Measurements from ENCODE around the gene TAF7.
"Not testable (repeated sequence)": the region's sequence is repeated elsewhere in the genome, so short reads cannot be mapped to it uniquely, and the experiment has no call there.

Gene TAF7

DNA sequence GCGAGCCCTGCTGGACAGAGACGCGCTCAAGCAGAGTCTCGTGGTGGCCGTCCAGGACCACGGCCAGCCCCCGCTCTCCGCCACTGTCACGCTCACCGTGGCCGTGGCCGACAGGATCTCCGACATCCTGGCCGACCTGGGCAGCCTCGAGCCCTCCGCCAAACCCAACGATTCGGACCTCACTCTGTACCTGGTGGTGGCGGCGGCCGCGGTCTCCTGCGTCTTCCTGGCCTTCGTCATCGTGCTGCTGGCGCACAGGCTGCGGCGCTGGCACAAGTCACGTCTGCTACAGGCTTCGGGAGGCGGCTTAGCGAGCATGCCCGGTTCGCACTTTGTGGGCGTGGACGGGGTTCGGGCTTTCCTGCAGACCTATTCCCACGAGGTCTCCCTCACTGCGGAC lies 12.0 kb upstream of the TAF7 start:
- DNase-seq, result not testable (repeated sequence)

DNA sequence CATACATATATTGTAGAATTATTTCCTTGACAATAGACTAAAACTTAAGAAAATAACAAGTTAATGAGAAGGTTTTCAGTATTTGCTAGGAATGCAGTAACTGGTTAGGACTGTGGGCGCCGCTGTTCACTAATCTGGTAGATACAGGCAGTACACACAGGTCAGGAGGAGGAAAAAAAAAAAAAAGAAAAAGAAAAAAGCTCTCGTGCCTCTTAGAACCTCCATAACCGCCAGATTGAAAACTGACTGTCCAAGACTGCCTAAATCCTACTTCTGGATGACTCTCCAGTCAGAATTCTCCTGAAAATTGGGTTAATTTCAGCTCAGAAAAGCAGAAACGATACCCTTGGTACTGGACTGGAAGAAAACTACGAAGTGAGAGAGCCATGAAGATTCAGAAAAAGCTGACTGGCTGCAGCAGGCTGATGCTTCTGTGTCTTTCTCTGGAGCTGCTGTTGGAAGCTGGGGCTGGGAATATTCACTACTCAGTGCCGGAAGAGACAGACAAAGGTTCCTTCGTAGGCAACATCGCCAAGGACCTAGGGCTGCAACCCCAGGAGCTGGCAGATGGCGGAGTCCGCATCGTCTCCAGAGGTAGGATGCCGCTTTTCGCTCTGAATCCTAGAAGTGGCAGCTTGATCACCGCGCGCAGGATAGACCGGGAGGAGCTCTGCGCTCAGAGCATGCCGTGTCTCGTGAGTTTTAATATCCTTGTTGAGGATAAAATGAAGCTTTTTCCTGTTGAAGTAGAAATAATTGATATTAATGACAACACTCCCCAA lies 9.9 kb upstream of the TAF7 start, which contains the start of gene PCDHGA1:
PCDHGA1 (plus strand) TSS at position 216 of the 782 bp plus-strand sequence.
- no peak for DNase-seq

DNA sequence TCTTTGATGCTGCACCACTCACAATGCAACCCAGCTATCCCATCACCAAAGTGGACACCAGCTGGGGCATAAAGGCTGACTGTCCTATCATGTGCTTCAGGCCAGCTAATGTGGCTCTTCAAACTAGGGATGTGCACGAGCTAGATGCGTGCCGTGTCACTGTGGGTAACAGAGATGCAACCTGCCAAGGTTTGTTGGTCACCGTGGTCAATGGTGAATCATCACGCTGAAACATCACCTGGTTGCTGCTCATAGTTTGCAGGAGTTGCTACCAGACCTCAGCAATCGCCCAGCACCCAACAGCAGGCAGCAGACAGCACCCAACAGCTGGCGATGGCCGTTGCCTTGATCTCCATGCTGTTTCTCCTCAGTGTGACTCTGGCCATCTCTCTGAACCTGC lies 7.6 kb upstream of the TAF7 start:
- no peak for DNase-seq

DNA sequence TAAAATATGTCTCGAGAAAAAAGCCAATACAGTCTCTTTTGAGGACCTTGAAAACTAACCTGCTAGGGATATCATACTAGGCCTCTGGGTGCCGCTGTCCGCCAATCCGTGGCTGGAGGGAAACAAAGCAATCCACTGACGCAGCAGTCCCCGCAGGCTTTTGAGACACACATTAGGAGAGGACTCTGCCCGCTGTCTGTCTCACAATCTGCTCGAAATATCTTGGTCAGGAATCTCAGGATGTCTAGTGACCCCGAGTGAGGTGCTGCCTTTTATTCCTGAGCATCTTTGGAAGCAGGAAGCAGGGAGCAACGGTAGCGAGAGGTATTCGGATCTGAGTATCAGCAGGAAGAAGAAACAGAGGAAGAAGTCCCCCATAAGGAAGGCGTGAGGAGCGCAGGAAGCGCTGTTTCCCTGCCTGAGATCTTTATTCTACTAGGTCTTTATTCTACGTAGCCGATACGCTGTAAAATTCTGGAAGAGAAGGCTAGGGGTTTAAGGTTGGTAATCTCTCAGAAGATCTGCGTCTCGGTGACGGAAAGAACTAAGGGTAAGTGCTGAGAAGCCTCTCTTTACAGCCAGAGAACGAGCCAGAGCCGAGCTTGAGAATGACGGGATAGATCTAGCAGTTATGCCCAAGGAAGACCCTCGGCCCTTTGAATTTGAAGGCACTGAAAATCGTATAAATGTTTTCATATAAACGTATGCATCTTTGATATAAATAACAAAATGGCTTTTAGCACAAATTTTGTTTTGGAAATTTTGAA lies 5.7 kb upstream of the TAF7 start:
- no peak for DNase-seq

GRCh38 chr5:141322261-141322660 lies 1.7 kb upstream of the TAF7 start:
- no peak for DNase-seq

GRCh38 chr5:141319699-141320098 lies 885 bp downstream of the TAF7 start:
- no peak for DNase-seq

- no peak for DNase-seq
Measured at GRCh38 chr5:141319202-141319601, 1.4 kb downstream of the TAF7 start.

DNA sequence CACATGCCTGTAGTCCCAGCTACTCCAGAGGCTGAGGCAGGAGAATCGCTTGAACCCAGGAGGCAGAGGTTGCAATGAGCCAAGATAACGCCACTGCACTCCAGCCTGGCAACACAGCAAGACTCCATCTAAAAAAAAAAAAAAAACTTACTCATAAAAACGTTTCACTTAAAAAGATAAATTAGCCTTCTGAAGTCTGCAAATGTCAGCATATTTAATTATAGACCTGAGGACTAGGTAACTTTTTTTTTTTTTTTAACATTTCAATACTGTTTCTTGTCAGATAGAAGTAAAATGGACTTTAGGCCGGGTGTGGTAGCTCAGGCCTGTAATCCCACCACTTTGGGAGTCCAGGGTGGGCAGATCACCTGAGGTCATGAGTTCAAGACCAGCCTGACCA lies 3.6 kb downstream of the TAF7 start:
- DNase-seq, result not testable (repeated sequence)

GRCh38 chr5:141313711-141314110 lies 6.9 kb downstream of the TAF7 start:
- no peak for DNase-seq

GRCh38 chr5:141306630-141307029 lies 14.0 kb downstream of the TAF7 start:
- no peak for DNase-seq

GRCh38 chr5:141303756-141304155 lies 16.8 kb downstream of the TAF7 start, which contains the start of gene SLC25A2:
TSS of gene SLC25A2 (minus strand) at chr5:141304049. CDS start at chr5:141303865, 184 bp downstream.
- no peak for DNase-seq

- DNase-seq, result no peak
Measured at GRCh38 chr5:141298376-141298775, 22.2 kb downstream of the TAF7 start.

DNA sequence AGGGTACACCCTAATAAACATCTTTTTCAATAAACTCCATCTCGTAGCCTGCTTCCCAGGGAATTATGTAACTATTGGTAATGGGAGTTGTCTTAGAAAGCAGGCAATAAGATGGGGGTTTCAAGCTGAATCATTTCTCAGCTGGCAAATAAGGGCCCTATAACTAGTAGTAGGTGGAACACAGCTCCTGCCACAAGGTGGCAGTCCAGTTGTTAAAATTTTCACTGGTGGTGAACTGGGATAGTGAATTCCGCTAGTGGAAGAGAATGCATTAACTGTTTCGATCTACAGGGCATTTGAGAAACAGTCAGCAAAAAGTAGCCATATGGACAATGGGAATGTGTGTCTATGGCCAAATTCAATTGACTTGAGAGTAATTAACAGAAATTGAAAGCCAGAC lies 47.7 kb downstream of the TAF7 start:
- no peak for DNase-seq

DNA sequence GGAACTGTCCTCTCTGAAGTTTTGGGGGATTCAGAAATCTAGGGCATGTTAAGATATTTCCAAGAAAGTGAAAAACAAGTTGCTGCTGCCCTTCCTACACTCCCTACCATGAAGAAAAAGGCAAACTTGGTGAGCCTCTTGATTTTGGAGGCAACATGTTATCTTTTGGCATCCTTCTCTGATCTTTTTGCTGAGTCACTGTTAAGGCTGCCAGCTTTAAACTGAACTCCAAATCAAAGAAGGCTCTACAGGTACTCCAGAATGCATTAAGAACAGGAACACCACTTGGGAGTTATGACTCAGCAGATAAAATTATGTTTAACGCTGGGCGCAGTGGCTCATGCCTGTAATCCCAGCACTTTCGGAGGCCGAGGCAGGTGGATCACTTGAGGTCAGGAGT lies 51.4 kb downstream of the TAF7 start:
- no peak for DNase-seq

All from NCI-H2107 (cell line).